ENCODE measurements around the gene EEF1G. TPM values are rescaled to one million over a fixed set of nuclear protein-coding genes. Genes with fewer than 3 reads are reported as not detected.

The EEF1G gene
- total and polyA plus RNA-seq, 2 of the 13 experiments (the other 11 are each of a cell fraction or from before 2014, with no cell fraction given), result 1,787 to 2,144 TPM

DNA sequence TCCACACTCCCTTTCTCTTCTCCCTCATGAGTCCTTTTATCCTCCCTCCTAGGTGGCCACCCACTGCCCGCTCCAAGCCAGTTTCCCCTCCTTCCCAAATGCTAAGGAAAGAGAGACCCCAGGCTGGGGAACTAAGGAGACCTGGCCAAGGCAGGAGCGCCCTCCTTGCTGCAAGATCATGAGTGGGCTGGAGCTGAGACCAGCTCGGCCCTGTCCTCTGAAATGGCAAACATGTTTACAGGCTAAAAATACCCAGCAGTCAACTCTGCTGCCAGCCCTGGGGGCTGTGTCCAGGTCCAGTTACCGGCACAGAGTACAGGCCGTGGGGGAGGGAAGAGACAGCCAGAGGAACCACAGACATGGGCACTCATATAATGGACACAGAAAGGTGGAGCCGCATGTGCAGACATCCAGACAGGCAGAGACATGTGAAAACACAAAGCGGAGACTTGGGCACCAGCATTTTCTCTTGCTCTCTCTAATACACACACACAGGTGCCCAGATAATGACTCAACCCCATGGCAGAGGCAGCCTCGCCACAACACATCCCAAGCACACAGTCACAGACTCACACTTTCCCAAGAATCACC, 25.9 kb downstream of the EEF1G start (continued):
- TF ChIP-seq RERE (CRISPR knock-in tag; IDR thresholded peaks at IDR 0.05; ENCODE audit: low read depth) (no peak), PITX1 (CRISPR knock-in tag; IDR thresholded peaks at IDR 0.05) (no peak), JDP2 (CRISPR knock-in tag; IDR thresholded peaks at IDR 0.05; ENCODE audit: borderline replicate concordance) (no peak), IRF2 (CRISPR knock-in tag; IDR thresholded peaks at IDR 0.05) (peak; percentile 70), ZNF577 (CRISPR knock-in tag; IDR thresholded peaks at IDR 0.05; ENCODE audit: borderline replicate concordance, low read depth) (no peak), E2F5 (CRISPR knock-in tag; conservative IDR thresholded peaks at IDR 0.05) (no peak), ZNF563 (CRISPR knock-in tag; IDR thresholded peaks at IDR 0.05) (no peak), NFIB (CRISPR knock-in tag; IDR thresholded peaks at IDR 0.05; ENCODE audit: borderline replicate concordance) (no peak), WIZ (CRISPR knock-in tag; IDR thresholded peaks at IDR 0.05) (no peak), ZNF232 (CRISPR knock-in tag; IDR thresholded peaks at IDR 0.05; ENCODE audit: borderline replicate concordance) (no peak), CREBL2 (CRISPR knock-in tag; IDR thresholded peaks at IDR 0.05; ENCODE audit: borderline replicate concordance) (no peak)
- TF ChIP-seq, protein P1, sequence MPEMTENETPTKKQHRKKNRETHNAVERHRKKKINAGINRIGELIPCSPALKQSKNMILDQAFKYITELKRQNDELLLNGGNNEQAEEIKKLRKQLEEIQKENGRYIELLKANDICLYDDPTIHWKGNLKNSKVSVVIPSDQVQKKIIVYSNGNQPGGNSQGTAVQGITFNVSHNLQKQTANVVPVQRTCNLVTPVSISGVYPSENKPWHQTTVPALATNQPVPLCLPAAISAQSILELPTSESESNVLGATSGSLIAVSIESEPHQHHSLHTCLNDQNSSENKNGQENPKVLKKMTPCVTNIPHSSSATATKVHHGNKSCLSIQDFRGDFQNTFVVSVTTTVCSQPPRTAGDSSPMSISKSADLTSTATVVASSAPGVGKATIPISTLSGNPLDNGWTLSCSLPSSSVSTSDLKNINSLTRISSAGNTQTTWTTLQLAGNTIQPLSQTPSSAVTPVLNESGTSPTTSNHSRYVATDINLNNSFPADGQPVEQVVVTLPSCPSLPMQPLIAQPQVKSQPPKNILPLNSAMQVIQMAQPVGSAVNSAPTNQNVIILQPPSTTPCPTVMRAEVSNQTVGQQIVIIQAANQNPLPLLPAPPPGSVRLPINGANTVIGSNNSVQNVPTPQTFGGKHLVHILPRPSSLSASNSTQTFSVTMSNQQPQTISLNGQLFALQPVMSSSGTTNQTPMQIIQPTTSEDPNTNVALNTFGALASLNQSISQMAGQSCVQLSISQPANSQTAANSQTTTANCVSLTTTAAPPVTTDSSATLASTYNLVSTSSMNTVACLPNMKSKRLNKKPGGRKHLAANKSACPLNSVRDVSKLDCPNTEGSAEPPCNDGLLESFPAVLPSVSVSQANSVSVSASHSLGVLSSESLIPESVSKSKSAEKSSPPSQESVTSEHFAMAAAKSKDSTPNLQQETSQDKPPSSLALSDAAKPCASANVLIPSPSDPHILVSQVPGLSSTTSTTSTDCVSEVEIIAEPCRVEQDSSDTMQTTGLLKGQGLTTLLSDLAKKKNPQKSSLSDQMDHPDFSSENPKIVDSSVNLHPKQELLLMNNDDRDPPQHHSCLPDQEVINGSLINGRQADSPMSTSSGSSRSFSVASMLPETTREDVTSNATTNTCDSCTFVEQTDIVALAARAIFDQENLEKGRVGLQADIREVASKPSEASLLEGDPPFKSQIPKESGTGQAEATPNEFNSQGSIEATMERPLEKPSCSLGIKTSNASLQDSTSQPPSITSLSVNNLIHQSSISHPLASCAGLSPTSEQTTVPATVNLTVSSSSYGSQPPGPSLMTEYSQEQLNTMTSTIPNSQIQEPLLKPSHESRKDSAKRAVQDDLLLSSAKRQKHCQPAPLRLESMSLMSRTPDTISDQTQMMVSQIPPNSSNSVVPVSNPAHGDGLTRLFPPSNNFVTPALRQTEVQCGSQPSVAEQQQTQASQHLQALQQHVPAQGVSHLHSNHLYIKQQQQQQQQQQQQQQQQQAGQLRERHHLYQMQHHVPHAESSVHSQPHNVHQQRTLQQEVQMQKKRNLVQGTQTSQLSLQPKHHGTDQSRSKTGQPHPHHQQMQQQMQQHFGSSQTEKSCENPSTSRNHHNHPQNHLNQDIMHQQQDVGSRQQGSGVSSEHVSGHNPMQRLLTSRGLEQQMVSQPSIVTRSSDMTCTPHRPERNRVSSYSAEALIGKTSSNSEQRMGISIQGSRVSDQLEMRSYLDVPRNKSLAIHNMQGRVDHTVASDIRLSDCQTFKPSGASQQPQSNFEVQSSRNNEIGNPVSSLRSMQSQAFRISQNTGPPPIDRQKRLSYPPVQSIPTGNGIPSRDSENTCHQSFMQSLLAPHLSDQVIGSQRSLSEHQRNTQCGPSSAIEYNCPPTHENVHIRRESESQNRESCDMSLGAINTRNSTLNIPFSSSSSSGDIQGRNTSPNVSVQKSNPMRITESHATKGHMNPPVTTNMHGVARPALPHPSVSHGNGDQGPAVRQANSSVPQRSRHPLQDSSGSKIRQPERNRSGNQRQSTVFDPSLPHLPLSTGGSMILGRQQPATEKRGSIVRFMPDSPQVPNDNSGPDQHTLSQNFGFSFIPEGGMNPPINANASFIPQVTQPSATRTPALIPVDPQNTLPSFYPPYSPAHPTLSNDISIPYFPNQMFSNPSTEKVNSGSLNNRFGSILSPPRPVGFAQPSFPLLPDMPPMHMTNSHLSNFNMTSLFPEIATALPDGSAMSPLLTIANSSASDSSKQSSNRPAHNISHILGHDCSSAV (CRISPR knock-in tag; IDR thresholded peaks at IDR 0.05; ENCODE audit: borderline replicate concordance), result no peak
- TF ChIP-seq, protein P2, sequence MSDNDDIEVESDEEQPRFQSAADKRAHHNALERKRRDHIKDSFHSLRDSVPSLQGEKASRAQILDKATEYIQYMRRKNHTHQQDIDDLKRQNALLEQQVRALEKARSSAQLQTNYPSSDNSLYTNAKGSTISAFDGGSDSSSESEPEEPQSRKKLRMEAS (IDR thresholded peaks at IDR 0.05), result peak; percentile 52
- TF ChIP-seq, protein P3, sequence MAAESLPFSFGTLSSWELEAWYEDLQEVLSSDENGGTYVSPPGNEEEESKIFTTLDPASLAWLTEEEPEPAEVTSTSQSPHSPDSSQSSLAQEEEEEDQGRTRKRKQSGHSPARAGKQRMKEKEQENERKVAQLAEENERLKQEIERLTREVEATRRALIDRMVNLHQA (CRISPR knock-in tag; IDR thresholded peaks at IDR 0.05), result no peak

All from HepG2 (cell line).